Activated CD8-positive, alpha-beta T cell treated with anti-CD3 and anti-CD28 coated beads for 36 hours (primary cell): ENCODE measurements around the gene BLCAP. TPM values are rescaled to one million over a fixed set of nuclear protein-coding genes. Genes with fewer than 3 reads are reported as not detected.

Experiments
- ATAC-seq: fragments of 200-7000 bp; cut with Tn5 transposase; one replicate; pipeline ENCODE4 v1.10.0; 2021; ENCODE audit warnings: mild to moderate bottlenecking, moderate library complexity
- CTCF ChIA-PET: fragments of 350-600 bp; sonication (Branson Sonifier 250); formaldehyde crosslinking; loops from one replicate; lab custom pipeline; 2021; ENCODE audit warnings: antibody characterized with exemption; lab: Charles Lee
- POLR2A ChIA-PET: fragments of 350-600 bp; sonication (Branson Sonifier 250); formaldehyde crosslinking; loops from one replicate; lab custom pipeline; 2021; ENCODE audit warnings: antibody characterized with exemption; lab: Charles Lee
- DNase-seq: peaks from one replicate; pipeline ENCODE4 v3.0.0-alpha.2; 2020
- H3K27ac Mint-ChIP-seq: one replicate; pipeline ENCODE4 v1.8.0; 2021; ENCODE audit warnings: mild to moderate bottlenecking, mixed read lengths
- H3K27me3 Mint-ChIP-seq: one replicate; pipeline ENCODE4 v1.8.0; 2021; ENCODE audit warnings: mixed read lengths
- H3K36me3 Mint-ChIP-seq: one replicate; pipeline ENCODE4 v1.8.0; 2021; ENCODE audit warnings: low read depth, mixed read lengths
- H3K4me1 Mint-ChIP-seq: one replicate; pipeline ENCODE4 v1.8.0; 2021; ENCODE audit warnings: low read depth, mixed read lengths
- H3K4me3 Mint-ChIP-seq: one replicate; pipeline ENCODE4 v1.8.0; 2021; ENCODE audit warnings: mild to moderate bottlenecking, moderate library complexity, mixed read lengths
- H3K9me3 Mint-ChIP-seq: one replicate; pipeline ENCODE4 v1.8.0; 2021; ENCODE audit warnings: mixed read lengths
- intact Hi-C: fragments of 100-400 bp; cut with micrococcal nuclease; formaldehyde crosslinking; loops from one replicate; pipeline ENCODE4 v1.10.0; 2022
- total RNA-seq, 2 experiments: library from RNA; stranded (reverse); gene quantifications; one replicate each; pipeline ENCODE4 v1.2.3, GENCODE V29; 2021
- TF ChIP-seq, protein P1 (sequence below): fragments of 200-600 bp; IDR thresholded peaks from one replicate; pipeline ENCODE4 v1.8.0; 2022; ENCODE audit warnings: antibody characterized with exemption, mild to moderate bottlenecking

Gene BLCAP
- total RNA-seq, 2 experiments from 2014 or later: 27.6 to 27.9 TPM

DNA sequence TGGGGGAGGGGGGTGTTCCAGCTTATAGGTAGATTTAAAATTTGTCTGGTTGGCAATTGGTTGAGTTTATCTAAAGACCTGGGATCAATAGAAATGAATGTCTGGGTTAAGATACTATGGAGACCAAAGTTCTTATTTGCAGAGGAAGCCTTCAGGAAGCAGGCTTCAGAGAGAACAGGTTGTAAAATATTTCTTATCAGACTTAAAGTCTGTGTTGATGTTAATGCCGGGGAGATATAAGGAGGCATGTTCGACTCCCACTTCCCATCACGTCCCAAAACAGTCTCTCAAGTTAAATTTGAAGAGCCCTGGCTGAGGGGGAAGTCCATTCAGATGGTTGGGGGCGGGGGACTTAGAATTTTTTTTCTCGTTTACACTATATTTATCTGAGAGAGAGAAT, 12.3 kb upstream of the BLCAP start:
- H3K36me3 Mint-ChIP-seq: no peaks in the 10 kb centered on the region
- H3K4me3 Mint-ChIP-seq: no peak overlapping the region
- ATAC-seq (no peak), DNase-seq (no peak)
- H3K4me1 Mint-ChIP-seq: no peaks in the 10 kb centered on the region
- ChIA-PET POLR2A (no interaction called here), CTCF (interaction anchor here (1.0 kb wide), 1 partner anchor 140 kb away, joined by 3 read pairs; no protein-coding TSS in a partner anchor)
- intact Hi-C loops: no loop called here
- no peaks in the 10 kb centered on the region for H3K9me3 Mint-ChIP-seq
- no peaks in the 10 kb centered on the region for H3K27me3 Mint-ChIP-seq
- H3K27ac Mint-ChIP-seq: no peak overlapping the region
- TF ChIP-seq, protein P1, sequence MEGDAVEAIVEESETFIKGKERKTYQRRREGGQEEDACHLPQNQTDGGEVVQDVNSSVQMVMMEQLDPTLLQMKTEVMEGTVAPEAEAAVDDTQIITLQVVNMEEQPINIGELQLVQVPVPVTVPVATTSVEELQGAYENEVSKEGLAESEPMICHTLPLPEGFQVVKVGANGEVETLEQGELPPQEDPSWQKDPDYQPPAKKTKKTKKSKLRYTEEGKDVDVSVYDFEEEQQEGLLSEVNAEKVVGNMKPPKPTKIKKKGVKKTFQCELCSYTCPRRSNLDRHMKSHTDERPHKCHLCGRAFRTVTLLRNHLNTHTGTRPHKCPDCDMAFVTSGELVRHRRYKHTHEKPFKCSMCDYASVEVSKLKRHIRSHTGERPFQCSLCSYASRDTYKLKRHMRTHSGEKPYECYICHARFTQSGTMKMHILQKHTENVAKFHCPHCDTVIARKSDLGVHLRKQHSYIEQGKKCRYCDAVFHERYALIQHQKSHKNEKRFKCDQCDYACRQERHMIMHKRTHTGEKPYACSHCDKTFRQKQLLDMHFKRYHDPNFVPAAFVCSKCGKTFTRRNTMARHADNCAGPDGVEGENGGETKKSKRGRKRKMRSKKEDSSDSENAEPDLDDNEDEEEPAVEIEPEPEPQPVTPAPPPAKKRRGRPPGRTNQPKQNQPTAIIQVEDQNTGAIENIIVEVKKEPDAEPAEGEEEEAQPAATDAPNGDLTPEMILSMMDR: no peak

DNA sequence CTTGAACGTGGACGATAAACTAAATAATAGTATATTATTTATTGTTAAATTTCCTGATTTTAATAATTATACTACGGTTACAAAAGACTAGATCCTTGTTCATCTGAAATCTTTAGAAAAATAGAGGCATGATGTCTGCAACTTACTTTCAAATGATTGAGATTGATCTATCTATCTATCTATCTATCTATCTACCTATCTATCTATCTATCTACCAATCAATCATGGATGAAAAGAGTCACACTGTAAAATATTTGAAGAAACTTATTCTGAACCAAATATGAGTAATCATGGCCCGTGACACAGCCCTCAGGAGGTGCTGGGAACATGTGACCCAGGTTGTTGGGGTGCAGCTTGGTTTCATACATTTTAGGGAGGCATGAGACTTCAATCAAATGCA, 11.7 kb upstream of the BLCAP start:
- Mint-ChIP-seq H3K27me3 (no peaks in the 10 kb centered on the region), H3K9me3 (no peaks in the 10 kb centered on the region), H3K4me1 (peaks cover 3% of the 10 kb centered on the region), H3K36me3 (no peaks in the 10 kb centered on the region), H3K4me3 (no peak overlapping the region), H3K27ac (no peak overlapping the region)
- POLR2A ChIA-PET: no interaction called here
- TF ChIP-seq, protein P1: no peak
- intact Hi-C loops: loop anchor here (10.0 kb wide), 1 partner anchor 155 kb away; no protein-coding TSS in a partner anchor
- CTCF ChIA-PET: interaction anchor here (1.0 to 1.2 kb wide), 2 partner anchors 139 to 155 kb away, joined by 3 to 4 read pairs; no protein-coding TSS in a partner anchor
- DNase-seq (no peak), ATAC-seq (no peak)

DNA sequence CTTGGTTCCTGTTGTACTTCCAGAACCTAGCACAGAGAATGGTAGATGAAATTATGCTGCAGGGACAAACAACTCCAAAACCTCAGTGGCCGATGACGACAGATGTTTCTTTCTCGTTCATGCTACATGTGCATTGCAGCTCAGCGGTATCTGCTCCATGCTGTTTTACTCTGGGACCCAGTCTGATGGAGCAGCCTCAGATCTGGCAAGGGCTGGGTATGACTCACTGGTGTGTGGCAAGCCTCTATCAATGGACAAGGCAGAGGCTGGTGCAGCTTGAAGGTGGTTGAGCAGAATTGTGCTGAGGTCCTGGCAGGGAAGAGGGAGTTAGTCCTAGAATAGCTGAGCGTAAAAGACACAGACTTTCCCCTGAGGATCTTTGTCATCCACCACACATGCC, 10.3 kb upstream of the BLCAP start:
- Mint-ChIP-seq H3K4me3 (no peak overlapping the region), H3K9me3 (no peaks in the 10 kb centered on the region), H3K36me3 (no peaks in the 10 kb centered on the region), H3K27me3 (no peaks in the 10 kb centered on the region), H3K4me1 (peaks cover 3% of the 10 kb centered on the region), H3K27ac (no peak overlapping the region)
- no peak for ATAC-seq
- DNase-seq: no peak
- ChIA-PET CTCF (interaction anchor here (1.1 to 1.7 kb wide), 3 partner anchors 26 to 305 kb away, joined by 3 to 5 read pairs (median 4); no protein-coding TSS in a partner anchor), POLR2A (interaction anchor here (1.0 kb wide), 1 partner anchor 10 kb away, joined by 4 read pairs; the partner anchor contains the start of gene BLCAP)
- TF ChIP-seq, protein P1: no peak
- intact Hi-C loops: loop anchor here (10.0 kb wide), 1 partner anchor 153 kb away; no protein-coding TSS in a partner anchor

DNA sequence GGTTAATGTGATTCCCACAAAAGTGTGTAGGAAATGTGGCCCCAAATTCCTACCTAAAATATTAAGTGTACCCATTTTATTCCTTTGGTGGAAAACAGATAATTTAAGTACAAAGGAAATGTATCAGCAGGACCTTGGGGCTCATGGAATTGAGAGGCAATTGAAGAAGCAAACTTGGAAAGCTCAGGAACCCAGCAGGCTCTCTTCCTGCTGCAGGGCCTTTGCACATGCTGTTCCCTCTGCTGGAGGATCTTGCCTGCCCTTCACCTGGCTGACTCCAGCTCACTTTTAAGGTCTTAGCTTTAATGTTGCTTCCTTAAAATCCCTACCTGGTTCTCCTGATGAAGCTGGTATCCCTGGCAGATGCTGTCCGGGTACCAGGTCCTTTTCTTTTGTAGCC, 9.8 kb upstream of the BLCAP start:
- H3K27ac Mint-ChIP-seq: no peak overlapping the region
- no peaks in the 10 kb centered on the region for H3K36me3 Mint-ChIP-seq
- no peak for DNase-seq
- ChIA-PET POLR2A (interaction anchor here (1.0 kb wide), 1 partner anchor 9 kb away, joined by 4 read pairs; the partner anchor contains the start of gene BLCAP), CTCF (interaction anchor here (1.1 to 1.7 kb wide), 3 partner anchors 27 to 305 kb away, joined by 3 to 5 read pairs (median 4); no protein-coding TSS in a partner anchor)
- TF ChIP-seq, protein P1: no peak
- no peaks in the 10 kb centered on the region for H3K9me3 Mint-ChIP-seq
- H3K27me3 Mint-ChIP-seq: no peaks in the 10 kb centered on the region
- H3K4me1 Mint-ChIP-seq: peaks cover 3% of the 10 kb centered on the region
- no peak for ATAC-seq
- intact Hi-C loops: loop anchor here (10.0 kb wide), 1 partner anchor 153 kb away; no protein-coding TSS in a partner anchor
- H3K4me3 Mint-ChIP-seq: no peak overlapping the region

DNA sequence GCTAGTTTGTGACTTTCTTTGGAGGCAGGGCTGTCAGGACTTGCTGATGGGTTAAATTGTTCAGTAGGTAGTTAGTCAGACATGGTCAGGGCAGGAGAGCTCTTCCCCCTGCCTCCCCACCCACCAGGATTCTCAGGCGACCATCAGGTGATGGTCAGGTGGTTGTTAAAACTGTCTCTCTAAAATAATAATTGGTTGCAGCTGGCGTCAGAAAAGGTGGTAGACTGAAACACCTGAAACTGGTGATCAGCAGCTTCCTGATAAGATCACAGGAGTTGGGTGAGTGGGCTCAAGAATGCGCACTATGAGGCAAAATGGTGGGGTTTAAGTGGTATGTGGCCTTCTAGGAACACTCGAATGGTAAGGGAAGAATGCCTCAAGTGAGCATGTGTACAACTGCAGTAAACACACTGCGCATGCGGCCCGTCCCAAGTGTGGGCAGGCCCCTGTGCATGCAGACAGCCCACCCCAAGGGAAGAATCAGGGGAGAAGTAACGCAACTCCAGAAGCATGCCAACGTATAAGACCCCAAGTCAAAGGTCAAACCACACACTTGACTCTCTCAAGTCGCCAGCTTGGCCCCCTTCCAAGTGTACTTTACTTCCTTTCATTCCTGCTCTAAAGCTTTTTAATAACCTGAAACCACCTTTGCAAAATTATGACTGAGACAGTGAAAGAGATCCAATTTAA, 7.9 kb upstream of the BLCAP start:
- no peaks in the 10 kb centered on the region for H3K27me3 Mint-ChIP-seq
- intact Hi-C loops: loop anchor here (10.0 kb wide), 1 partner anchor 151 kb away; no protein-coding TSS in a partner anchor
- ATAC-seq: no peak
- TF ChIP-seq, protein P1: no peak
- no peak overlapping the region for H3K4me3 Mint-ChIP-seq
- CTCF ChIA-PET: interaction anchor here (1.1 to 3.6 kb wide), 13 partner anchors 10 to 341 kb away, joined by 3 to 43 read pairs (median 6); no protein-coding TSS in a partner anchor
- POLR2A ChIA-PET: interaction anchor here (0.8 kb wide), 1 partner anchor 19 kb away, joined by 4 read pairs; no protein-coding TSS in a partner anchor
- H3K9me3 Mint-ChIP-seq: no peaks in the 10 kb centered on the region
- H3K4me1 Mint-ChIP-seq: peaks cover 3% of the 10 kb centered on the region
- no peak overlapping the region for H3K27ac Mint-ChIP-seq
- no peak for DNase-seq
- H3K36me3 Mint-ChIP-seq: no peaks in the 10 kb centered on the region
